Osteocyte (in vitro differentiated cells): Measurements from ENCODE around the gene CRLF3. TPM values are rescaled to one million over a fixed set of nuclear protein-coding genes. Genes with fewer than 3 reads are reported as not detected.
A peak's percentile ranks its signal among the peaks of the same experiment; 100 is the strongest.

ENCODE experiments used
- DNase-seq: peaks from one replicate; pipeline ENCODE4 v3.0.0; 2021; ENCODE audit warnings: mixed read lengths; ENCODE audit not compliant: unreplicated experiment; ENCODE audit errors: extremely low spot score
- H3K27ac Mint-ChIP-seq: one replicate; pipeline ENCODE4 v1.8.0; 2021; ENCODE audit warnings: mild to moderate bottlenecking, mixed read lengths; ENCODE audit not compliant: unreplicated experiment
- H3K27me3 Mint-ChIP-seq: one replicate; pipeline ENCODE4 v1.8.0; 2021; ENCODE audit warnings: mixed read lengths; ENCODE audit not compliant: unreplicated experiment
- H3K36me3 Mint-ChIP-seq: one replicate; pipeline ENCODE4 v1.8.0; 2021; ENCODE audit warnings: mixed read lengths; ENCODE audit not compliant: unreplicated experiment
- H3K4me1 Mint-ChIP-seq: one replicate; pipeline ENCODE4 v1.8.0; 2021; ENCODE audit warnings: mixed read lengths; ENCODE audit not compliant: unreplicated experiment
- H3K4me3 Mint-ChIP-seq: one replicate; pipeline ENCODE4 v1.8.0; 2021; ENCODE audit warnings: mild to moderate bottlenecking, moderate library complexity, mixed read lengths; ENCODE audit not compliant: unreplicated experiment
- H3K9me3 Mint-ChIP-seq: one replicate; pipeline ENCODE4 v1.8.0; 2021; ENCODE audit warnings: mixed read lengths; ENCODE audit not compliant: unreplicated experiment
- long read RNA-seq: library from polyadenylated mRNA; unstranded; transcript quantifications from one replicate; pipeline ENCODE4 v2.0.0, GENCODE V29; 2021
- total RNA-seq: library from RNA; stranded (reverse); gene quantifications from 2 replicates; pipeline ENCODE4 v1.2.1, GENCODE V29; 2021
- TF ChIP-seq, protein P1 (sequence below): fragments of 200-600 bp; sonication (generic); IDR thresholded peaks from 2 replicates; pipeline ENCODE4 v1.5.0; 2021; ENCODE audit warnings: antibody characterized with exemption, mild to moderate bottlenecking, moderate library complexity

The CRLF3 gene
- 7.9 and 8.6 TPM in 2 replicates for total RNA-seq
- long read RNA-seq, transcript CRLF3-201 (8 exons, 2,957 nt): major isoform, 63 of 78 reads
- long read RNA-seq, partial matches to known transcripts: 1 of 78 reads
- long read RNA-seq, other reads (novel, unspliced or antisense): 13 of 78 reads

GRCh38 chr17:30824356-30825145 lies at the start of gene CRLF3:
Gene CRLF3, minus strand, starts transcription at chr17:30824692. Its CDS starts 41 bp downstream, at chr17:30824651.
- H3K36me3 Mint-ChIP-seq: no peaks in the 10 kb centered on the region

DNA sequence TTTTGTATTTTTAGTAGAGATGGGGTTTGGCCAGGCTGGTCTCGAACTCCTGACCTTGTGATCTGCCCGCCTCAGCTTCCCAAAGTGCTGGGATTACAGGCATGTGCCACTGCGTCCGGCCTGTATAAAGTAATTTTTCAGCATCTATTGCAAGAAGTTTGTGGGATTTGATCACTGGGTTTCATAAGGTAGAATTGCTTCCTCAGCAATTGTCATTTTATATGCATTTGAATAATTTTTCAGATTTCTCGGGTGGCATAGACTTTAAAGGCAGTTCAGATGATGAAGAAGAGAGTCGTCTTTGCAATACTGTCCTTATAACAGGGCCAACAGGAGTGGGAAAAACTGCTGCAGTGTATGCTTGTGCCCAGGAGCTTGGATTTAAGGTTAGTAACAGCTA lies 44.5 kb upstream of the CRLF3 start:
- no peaks in the 10 kb centered on the region for H3K4me1 Mint-ChIP-seq
- DNase-seq: no peak
- no peak overlapping the region for H3K4me3 Mint-ChIP-seq
- TF ChIP-seq, protein P1, sequence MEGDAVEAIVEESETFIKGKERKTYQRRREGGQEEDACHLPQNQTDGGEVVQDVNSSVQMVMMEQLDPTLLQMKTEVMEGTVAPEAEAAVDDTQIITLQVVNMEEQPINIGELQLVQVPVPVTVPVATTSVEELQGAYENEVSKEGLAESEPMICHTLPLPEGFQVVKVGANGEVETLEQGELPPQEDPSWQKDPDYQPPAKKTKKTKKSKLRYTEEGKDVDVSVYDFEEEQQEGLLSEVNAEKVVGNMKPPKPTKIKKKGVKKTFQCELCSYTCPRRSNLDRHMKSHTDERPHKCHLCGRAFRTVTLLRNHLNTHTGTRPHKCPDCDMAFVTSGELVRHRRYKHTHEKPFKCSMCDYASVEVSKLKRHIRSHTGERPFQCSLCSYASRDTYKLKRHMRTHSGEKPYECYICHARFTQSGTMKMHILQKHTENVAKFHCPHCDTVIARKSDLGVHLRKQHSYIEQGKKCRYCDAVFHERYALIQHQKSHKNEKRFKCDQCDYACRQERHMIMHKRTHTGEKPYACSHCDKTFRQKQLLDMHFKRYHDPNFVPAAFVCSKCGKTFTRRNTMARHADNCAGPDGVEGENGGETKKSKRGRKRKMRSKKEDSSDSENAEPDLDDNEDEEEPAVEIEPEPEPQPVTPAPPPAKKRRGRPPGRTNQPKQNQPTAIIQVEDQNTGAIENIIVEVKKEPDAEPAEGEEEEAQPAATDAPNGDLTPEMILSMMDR: no peak
- no peak overlapping the region for H3K27ac Mint-ChIP-seq
- H3K36me3 Mint-ChIP-seq: peaks cover 6% of the 10 kb centered on the region
- H3K27me3 Mint-ChIP-seq: no peaks in the 10 kb centered on the region
- H3K9me3 Mint-ChIP-seq: no peaks in the 10 kb centered on the region

More at GRCh38 chr17:30824356-30825145, at the start of gene CRLF3:
- peak within 1 kb of the TSS; percentile 94 for H3K4me3 Mint-ChIP-seq
- H3K27ac Mint-ChIP-seq: peak within 1 kb of the TSS; percentile 94
- H3K27me3 Mint-ChIP-seq: no peaks in the 10 kb centered on the region
- H3K9me3 Mint-ChIP-seq: no peaks in the 10 kb centered on the region
- H3K4me1 Mint-ChIP-seq: peaks cover 24% of the 10 kb centered on the region
- peak; percentile 96 for DNase-seq
- TF ChIP-seq, protein P1: peak; percentile 74

DNA sequence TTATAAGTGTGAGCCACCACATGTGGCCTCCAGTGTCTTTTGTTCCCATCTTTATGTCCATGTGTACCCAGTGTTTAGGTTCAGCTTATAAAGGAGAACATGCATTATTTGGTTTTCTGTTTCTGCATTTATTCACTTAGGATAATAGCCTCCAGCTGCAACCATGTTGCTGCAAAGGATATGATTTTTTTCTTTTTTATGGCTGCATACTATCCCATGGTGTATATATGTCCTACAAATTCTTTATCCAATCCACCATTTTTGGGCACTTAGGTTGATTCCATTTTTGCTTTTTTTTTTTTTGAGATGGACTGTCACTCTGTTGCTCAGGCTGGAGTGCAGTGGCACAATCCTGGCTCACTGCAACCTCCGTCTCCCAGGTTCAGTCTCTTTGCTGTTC lies 40.1 kb upstream of the CRLF3 start:
- TF ChIP-seq, protein P1: no peak
- no peaks in the 10 kb centered on the region for H3K9me3 Mint-ChIP-seq

GRCh38 chr17:30858556-30859250 lies 34.2 kb upstream of the CRLF3 start:
- Mint-ChIP-seq H3K27me3 (no peaks in the 10 kb centered on the region), H3K4me1 (no peaks in the 10 kb centered on the region), H3K27ac (no peak overlapping the region), H3K36me3 (peaks cover 2% of the 10 kb centered on the region), H3K4me3 (no peak overlapping the region), H3K9me3 (no peaks in the 10 kb centered on the region)
- TF ChIP-seq, protein P1: no peak
- no peak for DNase-seq

More for the DNA sequence above, 40.1 kb upstream of the CRLF3 start:
- no peaks in the 10 kb centered on the region for H3K27me3 Mint-ChIP-seq
- no peaks in the 10 kb centered on the region for H3K4me1 Mint-ChIP-seq
- H3K36me3 Mint-ChIP-seq: peaks cover 2% of the 10 kb centered on the region
- no peak overlapping the region for H3K27ac Mint-ChIP-seq
- no peak overlapping the region for H3K4me3 Mint-ChIP-seq
- no peak for DNase-seq

- no peaks in the 10 kb centered on the region for H3K4me1 Mint-ChIP-seq
- TF ChIP-seq, protein P1: no peak
- DNase-seq: no peak
- H3K27me3 Mint-ChIP-seq: no peaks in the 10 kb centered on the region
- no peak overlapping the region for H3K27ac Mint-ChIP-seq
- H3K4me3 Mint-ChIP-seq: no peak overlapping the region
- H3K9me3 Mint-ChIP-seq: no peaks in the 10 kb centered on the region
- H3K36me3 Mint-ChIP-seq: peaks cover 2% of the 10 kb centered on the region
Observed at GRCh38 chr17:30854146-30854545, 29.7 kb upstream of the CRLF3 start.
